Endodermal cell (in vitro differentiated cells): ENCODE data around the gene C1orf21. TPM values are rescaled to one million over a fixed set of nuclear protein-coding genes. Genes with fewer than 3 reads are reported as not detected.

Source experiments
- DNase-seq: peaks from one replicate; pipeline ENCODE4 v3.0.0-alpha.2; 2017
- H3K27ac ChIP-seq: 2 replicates; pipeline ENCODE4 v1.5.1; 2013; ENCODE audit warnings: mild to moderate bottlenecking, low read depth, low read length, moderate library complexity
- H3K27me3 ChIP-seq: 2 replicates; pipeline ENCODE4 v1.6.1; 2013; ENCODE audit warnings: mild to moderate bottlenecking, low read length, moderate library complexity; ENCODE audit not compliant: insufficient read depth, control insufficient read depth, poor library complexity, severe bottlenecking
- H3K36me3 ChIP-seq: 2 replicates; pipeline ENCODE4 v1.7.0; 2013; ENCODE audit warnings: mild to moderate bottlenecking, low read length, moderate library complexity; ENCODE audit not compliant: control insufficient read depth, insufficient read depth
- H3K4me1 ChIP-seq: one replicate; pipeline ENCODE4 v1.7.0; 2013; ENCODE audit warnings: low read length; ENCODE audit not compliant: control insufficient read depth, insufficient read depth
- H3K4me3 ChIP-seq: 2 replicates; pipeline ENCODE4 v1.5.1; 2013; ENCODE audit warnings: mild to moderate bottlenecking, low read length, moderate library complexity
- H3K9ac ChIP-seq: 2 replicates; pipeline ENCODE4 v1.6.1; 2013; ENCODE audit warnings: mild to moderate bottlenecking, low read length, moderate library complexity; ENCODE audit not compliant: poor library complexity, severe bottlenecking; ENCODE audit errors: extremely low read depth
- H3K9me3 ChIP-seq: 2 replicates; pipeline ENCODE4 v1.6.1; 2013; ENCODE audit warnings: mild to moderate bottlenecking, low read length, moderate library complexity; ENCODE audit not compliant: control insufficient read depth
- H3K27ac Mint-ChIP-seq: 2 replicates; pipeline ENCODE4 v1.8.0; 2020; ENCODE audit warnings: mixed read lengths
- H3K27me3 Mint-ChIP-seq: 2 replicates; pipeline ENCODE4 v1.8.0; 2021; ENCODE audit warnings: mild to moderate bottlenecking, mixed read lengths; ENCODE audit not compliant: insufficient read depth
- H3K36me3 Mint-ChIP-seq: 2 replicates; pipeline ENCODE4 v1.8.0; 2020; ENCODE audit warnings: low read depth, mixed read lengths
- H3K4me1 Mint-ChIP-seq: 2 replicates; pipeline ENCODE4 v1.8.0; 2020; ENCODE audit warnings: mixed read lengths
- H3K4me3 Mint-ChIP-seq: 2 replicates; pipeline ENCODE4 v1.8.0; 2020; ENCODE audit warnings: mild to moderate bottlenecking, moderate library complexity, mixed read lengths
- H3K9me3 Mint-ChIP-seq: 2 replicates; pipeline ENCODE4 v1.8.0; 2020; ENCODE audit warnings: mild to moderate bottlenecking, mixed read lengths
- CTCF ChIP-seq: fragments of 200-600 bp; sonication (generic); conservative IDR thresholded peaks from 2 replicates; pipeline ENCODE4 v1.5.0; 2021; ENCODE audit warnings: antibody characterized with exemption, mild to moderate bottlenecking
- WGBS, 2 experiments: methylation state at CpG; one replicate each; pipeline versions ENCODE4 v1.1.5 to v1.1.7; 2013; ENCODE audit warnings: missing lambda C conversion rate in 2 of 2, mixed read lengths in 1 of 2; ENCODE audit not compliant: insufficient coverage in 1 of 2, insufficient read length in 1 of 2; 5-methylcytosine and 5-hydroxymethylcytosine counted together
- total RNA-seq, 2 donors: library from RNA; stranded (reverse); fragmentation: NEBNext Ultra II Directional in 1 of 2; extraction: Animal tissue kit (Norgen Biotek cat#: 25700) in 1 of 2; gene quantifications; 2 replicates in 1 of 2; 3 replicates in 1 of 2; pipeline ENCODE4 v1.2.1, GENCODE V29; 2021

Gene C1orf21
- total RNA-seq, 2 donors from 2014 or later = 9.1 to 10.2 TPM

GRCh38 chr1:184646824-184647223, 260.0 kb downstream of the C1orf21 start:
- no peak overlapping the region for H3K4me3 ChIP-seq
- Mint-ChIP-seq H3K36me3 (no peaks in the 10 kb centered on the region), H3K27me3 (peaks cover 27% of the 10 kb centered on the region), H3K9me3 (peaks cover 5% of the 10 kb centered on the region), H3K27ac (no peak overlapping the region), H3K4me3 (no peak overlapping the region), H3K4me1 (no peaks in the 10 kb centered on the region)
- WGBS, 2 experiments = 89 to 100% methylated on average over 2 to 3 of the region's 3 CpGs
- no peak for DNase-seq
- no peak overlapping the region for H3K27ac ChIP-seq
- no peaks in the 10 kb centered on the region for H3K4me1 ChIP-seq
- H3K9me3 ChIP-seq = no peaks in the 10 kb centered on the region
- no peaks in the 10 kb centered on the region for H3K36me3 ChIP-seq
- H3K9ac ChIP-seq = no peak overlapping the region
- no peaks in the 10 kb centered on the region for H3K27me3 ChIP-seq
- TF ChIP-seq CTCF = no peak

GRCh38 chr1:184647471-184647870, 260.6 kb downstream of the C1orf21 start:
- peaks cover 7% of the 10 kb centered on the region for H3K9me3 Mint-ChIP-seq
- Histone ChIP-seq H3K36me3 (no peaks in the 10 kb centered on the region), H3K4me3 (no peak overlapping the region), H3K27me3 (no peaks in the 10 kb centered on the region), H3K27ac (no peak overlapping the region), H3K9ac (no peak overlapping the region), H3K9me3 (peaks cover 6% of the 10 kb centered on the region), H3K4me1 (no peaks in the 10 kb centered on the region)
- no peak overlapping the region for H3K27ac Mint-ChIP-seq
- WGBS, 2 experiments = 93 to 96% methylated on average over 4 of the region's 4 CpGs
- no peaks in the 10 kb centered on the region for H3K36me3 Mint-ChIP-seq
- H3K4me1 Mint-ChIP-seq = no peaks in the 10 kb centered on the region
- no peak for DNase-seq
- H3K27me3 Mint-ChIP-seq = peaks cover 27% of the 10 kb centered on the region
- H3K4me3 Mint-ChIP-seq = no peak overlapping the region
- TF ChIP-seq CTCF = no peak

- H3K27ac ChIP-seq = no peak overlapping the region
- H3K9ac ChIP-seq = no peak overlapping the region
- 90 to 92% methylated on average over 4 of the region's 4 CpGs for WGBS, 2 experiments
- H3K4me1 ChIP-seq = no peaks in the 10 kb centered on the region
- no peak for DNase-seq
- no peak for TF ChIP-seq CTCF
- H3K27me3 ChIP-seq = no peaks in the 10 kb centered on the region
- no peaks in the 10 kb centered on the region for H3K36me3 ChIP-seq
- Mint-ChIP-seq H3K9me3 (peaks cover 10% of the 10 kb centered on the region), H3K27me3 (peaks cover 32% of the 10 kb centered on the region), H3K27ac (no peak overlapping the region), H3K36me3 (no peaks in the 10 kb centered on the region), H3K4me1 (no peaks in the 10 kb centered on the region), H3K4me3 (no peak overlapping the region)
- H3K9me3 ChIP-seq = peaks cover 10% of the 10 kb centered on the region
- no peak overlapping the region for H3K4me3 ChIP-seq
Measured at GRCh38 chr1:184648160-184648855, 261.5 kb downstream of the C1orf21 start.
